Endodermal cell (in vitro differentiated cells): ENCODE measurements around the gene RANGAP1. TPM values are rescaled to one million over a fixed set of nuclear protein-coding genes. Genes with fewer than 3 reads are reported as not detected.
A peak's percentile ranks its signal among the peaks of the same experiment; 100 is the strongest.

ENCODE experiments used
- DNase-seq: peaks from one replicate; pipeline ENCODE4 v3.0.0-alpha.2; 2017
- H3K27ac ChIP-seq: 2 replicates; pipeline ENCODE4 v1.5.1; 2013; ENCODE audit warnings: mild to moderate bottlenecking, low read depth, low read length, moderate library complexity
- H3K27me3 ChIP-seq: 2 replicates; pipeline ENCODE4 v1.6.1; 2013; ENCODE audit warnings: mild to moderate bottlenecking, low read length, moderate library complexity; ENCODE audit not compliant: insufficient read depth, control insufficient read depth, poor library complexity, severe bottlenecking
- H3K36me3 ChIP-seq: 2 replicates; pipeline ENCODE4 v1.7.0; 2013; ENCODE audit warnings: mild to moderate bottlenecking, low read length, moderate library complexity; ENCODE audit not compliant: control insufficient read depth, insufficient read depth
- H3K4me1 ChIP-seq: one replicate; pipeline ENCODE4 v1.7.0; 2013; ENCODE audit warnings: low read length; ENCODE audit not compliant: control insufficient read depth, insufficient read depth
- H3K4me3 ChIP-seq: 2 replicates; pipeline ENCODE4 v1.5.1; 2013; ENCODE audit warnings: mild to moderate bottlenecking, low read length, moderate library complexity
- H3K9ac ChIP-seq: 2 replicates; pipeline ENCODE4 v1.6.1; 2013; ENCODE audit warnings: mild to moderate bottlenecking, low read length, moderate library complexity; ENCODE audit not compliant: poor library complexity, severe bottlenecking; ENCODE audit errors: extremely low read depth
- H3K9me3 ChIP-seq: 2 replicates; pipeline ENCODE4 v1.6.1; 2013; ENCODE audit warnings: mild to moderate bottlenecking, low read length, moderate library complexity; ENCODE audit not compliant: control insufficient read depth
- H3K27ac Mint-ChIP-seq: 2 replicates; pipeline ENCODE4 v1.8.0; 2020; ENCODE audit warnings: mixed read lengths
- H3K27me3 Mint-ChIP-seq: 2 replicates; pipeline ENCODE4 v1.8.0; 2021; ENCODE audit warnings: mild to moderate bottlenecking, mixed read lengths; ENCODE audit not compliant: insufficient read depth
- H3K36me3 Mint-ChIP-seq: 2 replicates; pipeline ENCODE4 v1.8.0; 2020; ENCODE audit warnings: low read depth, mixed read lengths
- H3K4me1 Mint-ChIP-seq: 2 replicates; pipeline ENCODE4 v1.8.0; 2020; ENCODE audit warnings: mixed read lengths
- H3K4me3 Mint-ChIP-seq: 2 replicates; pipeline ENCODE4 v1.8.0; 2020; ENCODE audit warnings: mild to moderate bottlenecking, moderate library complexity, mixed read lengths
- H3K9me3 Mint-ChIP-seq: 2 replicates; pipeline ENCODE4 v1.8.0; 2020; ENCODE audit warnings: mild to moderate bottlenecking, mixed read lengths
- CTCF ChIP-seq: fragments of 200-600 bp; sonication (generic); conservative IDR thresholded peaks from 2 replicates; pipeline ENCODE4 v1.5.0; 2021; ENCODE audit warnings: antibody characterized with exemption, mild to moderate bottlenecking
- WGBS, 2 experiments: methylation state at CpG; one replicate each; pipeline versions ENCODE4 v1.1.5 to v1.1.7; 2013; ENCODE audit warnings: missing lambda C conversion rate in 2 of 2, mixed read lengths in 1 of 2; ENCODE audit not compliant: insufficient coverage in 1 of 2, insufficient read length in 1 of 2; 5-methylcytosine and 5-hydroxymethylcytosine counted together
- total RNA-seq, 2 donors: library from RNA; stranded (reverse); fragmentation: NEBNext Ultra II Directional in 1 of 2; extraction: Animal tissue kit (Norgen Biotek cat#: 25700) in 1 of 2; gene quantifications; 2 replicates in 1 of 2; 3 replicates in 1 of 2; pipeline ENCODE4 v1.2.1, GENCODE V29; 2021

Gene RANGAP1
- total RNA-seq, 2 donors from 2014 or later: 95.2 to 122 TPM

- Histone ChIP-seq H3K4me3 (peak overlapping the region; percentile 86), H3K27me3 (no peaks in the 10 kb centered on the region), H3K9me3 (no peaks in the 10 kb centered on the region), H3K27ac (no peak overlapping the region), H3K4me1 (peaks cover 21% of the 10 kb centered on the region), H3K9ac (peak overlapping the region; percentile 7), H3K36me3 (peaks cover 20% of the 10 kb centered on the region)
- TF ChIP-seq CTCF: no peak
- Mint-ChIP-seq H3K4me1 (peaks cover 23% of the 10 kb centered on the region), H3K36me3 (peaks cover 12% of the 10 kb centered on the region), H3K9me3 (no peaks in the 10 kb centered on the region), H3K27ac (peak overlapping the region; percentile 99), H3K27me3 (no peaks in the 10 kb centered on the region), H3K4me3 (peak overlapping the region; percentile 84)
- 51 to 65% methylated on average over 11 to 14 of the region's 15 CpGs for WGBS, 2 experiments
- DNase-seq: no peak
These were observed 678 bp upstream of the RANGAP1 start for GRCh38 chr22:41286639-41287091.

GRCh38 chr22:41285441-41285819 lies 557 bp downstream of the RANGAP1 start:
- Mint-ChIP-seq H3K27me3 (no peaks in the 10 kb centered on the region), H3K4me3 (peak overlapping the region; percentile 84), H3K36me3 (peaks cover 23% of the 10 kb centered on the region), H3K27ac (peak overlapping the region; percentile 94), H3K4me1 (peaks cover 19% of the 10 kb centered on the region), H3K9me3 (no peaks in the 10 kb centered on the region)
- peak; percentile 77 for DNase-seq
- H3K9me3 ChIP-seq: no peaks in the 10 kb centered on the region
- H3K4me3 ChIP-seq: peak overlapping the region; percentile 97
- peaks cover 15% of the 10 kb centered on the region for H3K4me1 ChIP-seq
- TF ChIP-seq CTCF: no peak
- peak overlapping the region; percentile 83 for H3K9ac ChIP-seq
- peak overlapping the region; percentile 85 for H3K27ac ChIP-seq
- WGBS, 2 experiments: 1 to 2% methylated on average over 11 to 30 of the region's 30 CpGs
- H3K27me3 ChIP-seq: no peaks in the 10 kb centered on the region
- H3K36me3 ChIP-seq: peaks cover 33% of the 10 kb centered on the region

- Mint-ChIP-seq H3K27me3 (no peaks in the 10 kb centered on the region), H3K4me3 (peak overlapping the region; percentile 84), H3K36me3 (peaks cover 30% of the 10 kb centered on the region), H3K4me1 (peaks cover 17% of the 10 kb centered on the region), H3K9me3 (no peaks in the 10 kb centered on the region), H3K27ac (peak overlapping the region; percentile 90)
- TF ChIP-seq CTCF: no peak
- DNase-seq: no peak
- Histone ChIP-seq H3K27ac (no peak overlapping the region), H3K9ac (no peak overlapping the region), H3K9me3 (no peaks in the 10 kb centered on the region), H3K27me3 (no peaks in the 10 kb centered on the region), H3K36me3 (peaks cover 41% of the 10 kb centered on the region), H3K4me1 (peaks cover 10% of the 10 kb centered on the region), H3K4me3 (peak overlapping the region; percentile 97)
- 92 to 94% methylated on average over 9 to 10 of the region's 10 CpGs for WGBS, 2 experiments
These were observed 1.5 kb downstream of the RANGAP1 start for GRCh38 chr22:41284465-41284864.
